ENCODE measurements around the gene PRSS22.

The PRSS22 gene

GRCh38 chr16:2811703-2812471 lies 46.1 kb downstream of the PRSS22 start:
- H3K27ac ChIP-seq = no peak overlapping the region
- H3K4me3 ChIP-seq (IDR thresholded peaks at IDR 0.05; ENCODE audit: insufficient read depth, low read depth, low read length) = no peak overlapping the region
- H4K20me1 ChIP-seq (ENCODE audit: insufficient read depth) = no peaks in the 10 kb centered on the region
- H3K27me3 ChIP-seq (ENCODE audit: insufficient read depth, low read depth) = peaks cover 99% of the 10 kb centered on the region
- no peak overlapping the region for H2AFZ ChIP-seq (ENCODE audit: low read depth)
- no peaks in the 10 kb centered on the region for H3K4me1 ChIP-seq (ENCODE audit: low read depth, poor library complexity, severe bottlenecking)
- H3K9ac ChIP-seq = no peak overlapping the region
- no peaks in the 10 kb centered on the region for H3K36me3 ChIP-seq (ENCODE audit: insufficient read depth)
- no peak for TF ChIP-seq CTCF (conservative IDR thresholded peaks at IDR 0.05; ENCODE audit: low read depth, low read length)
- H3K4me2 ChIP-seq = no peak overlapping the region
- H3K79me2 ChIP-seq (ENCODE audit: insufficient read depth, low read depth) = no peaks in the 10 kb centered on the region

DNA sequence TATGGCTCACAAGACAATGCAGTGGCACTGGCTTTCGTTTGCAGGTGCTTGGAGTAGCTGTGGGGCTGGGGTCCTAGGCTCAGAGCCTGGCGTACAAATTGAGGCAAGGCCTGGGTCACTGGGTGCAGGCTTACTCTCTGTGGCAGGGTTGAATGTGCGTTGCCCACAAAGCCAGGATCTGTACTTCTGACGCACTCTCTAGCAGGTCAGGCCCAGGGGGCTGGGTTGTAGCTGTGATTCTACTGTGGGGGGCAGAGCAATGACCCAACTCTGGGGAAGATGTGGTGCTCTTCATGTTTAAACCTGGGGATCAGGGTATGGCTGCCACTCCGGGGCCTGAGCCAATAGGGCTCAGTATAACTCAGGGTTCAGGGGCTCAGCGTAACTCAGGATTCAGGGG lies 47.3 kb downstream of the PRSS22 start:
- H3K4me3 ChIP-seq (IDR thresholded peaks at IDR 0.05; ENCODE audit: insufficient read depth, low read depth, low read length) = no peak overlapping the region
- TF ChIP-seq CTCF (conservative IDR thresholded peaks at IDR 0.05; ENCODE audit: low read depth, low read length) = no peak
- no peaks in the 10 kb centered on the region for H3K79me2 ChIP-seq (ENCODE audit: insufficient read depth, low read depth)
- no peak overlapping the region for H3K9ac ChIP-seq
- no peaks in the 10 kb centered on the region for H3K4me1 ChIP-seq (ENCODE audit: low read depth, poor library complexity, severe bottlenecking)
- no peak overlapping the region for H3K27ac ChIP-seq
- peaks cover 99% of the 10 kb centered on the region for H3K27me3 ChIP-seq (ENCODE audit: insufficient read depth, low read depth)
- H4K20me1 ChIP-seq (ENCODE audit: insufficient read depth) = no peaks in the 10 kb centered on the region
- no peaks in the 10 kb centered on the region for H3K36me3 ChIP-seq (ENCODE audit: insufficient read depth)
- no peak overlapping the region for H3K4me2 ChIP-seq
- H2AFZ ChIP-seq (ENCODE audit: low read depth) = no peak overlapping the region

- no peaks in the 10 kb centered on the region for H3K4me1 ChIP-seq (ENCODE audit: low read depth, poor library complexity, severe bottlenecking)
- H3K4me3 ChIP-seq (IDR thresholded peaks at IDR 0.05; ENCODE audit: insufficient read depth, low read depth, low read length) = no peak overlapping the region
- no peak overlapping the region for H3K9ac ChIP-seq
- H2AFZ ChIP-seq (ENCODE audit: low read depth) = no peak overlapping the region
- no peak overlapping the region for H3K4me2 ChIP-seq
- no peaks in the 10 kb centered on the region for H3K36me3 ChIP-seq (ENCODE audit: insufficient read depth)
- peaks cover 99% of the 10 kb centered on the region for H3K27me3 ChIP-seq (ENCODE audit: insufficient read depth, low read depth)
- TF ChIP-seq CTCF (conservative IDR thresholded peaks at IDR 0.05; ENCODE audit: low read depth, low read length) = no peak
- H4K20me1 ChIP-seq (ENCODE audit: insufficient read depth) = no peaks in the 10 kb centered on the region
- H3K79me2 ChIP-seq (ENCODE audit: insufficient read depth, low read depth) = no peaks in the 10 kb centered on the region
- no peak overlapping the region for H3K27ac ChIP-seq
Measured at GRCh38 chr16:2809149-2809760, 48.7 kb downstream of the PRSS22 start.

- no peaks in the 10 kb centered on the region for H3K79me2 ChIP-seq (ENCODE audit: insufficient read depth, low read depth)
- no peak overlapping the region for H3K4me3 ChIP-seq (IDR thresholded peaks at IDR 0.05; ENCODE audit: insufficient read depth, low read depth, low read length)
- H3K9ac ChIP-seq = no peak overlapping the region
- no peaks in the 10 kb centered on the region for H4K20me1 ChIP-seq (ENCODE audit: insufficient read depth)
- H2AFZ ChIP-seq (ENCODE audit: low read depth) = no peak overlapping the region
- H3K4me1 ChIP-seq (ENCODE audit: low read depth, poor library complexity, severe bottlenecking) = no peaks in the 10 kb centered on the region
- H3K36me3 ChIP-seq (ENCODE audit: insufficient read depth) = no peaks in the 10 kb centered on the region
- H3K27me3 ChIP-seq (ENCODE audit: insufficient read depth, low read depth) = peaks cover 99% of the 10 kb centered on the region
- H3K4me2 ChIP-seq = no peak overlapping the region
- H3K27ac ChIP-seq = no peak overlapping the region
- no peak for TF ChIP-seq CTCF (conservative IDR thresholded peaks at IDR 0.05; ENCODE audit: low read depth, low read length)
Measured at GRCh38 chr16:2808181-2808580, 49.8 kb downstream of the PRSS22 start.
